Fibroblast of the aortic adventitia (primary cell): Measurements from ENCODE around the gene SCART1. TPM values are rescaled to one million over a fixed set of nuclear protein-coding genes. Genes with fewer than 3 reads are reported as not detected.
A peak's percentile ranks its signal among the peaks of the same experiment; 100 is the strongest.
"Not testable (repeated sequence)": the region's sequence is repeated elsewhere in the genome, so short reads cannot be mapped to it uniquely, and the experiment has no call there.

Source experiments
- DNase-seq: peaks from one replicate; pipeline ENCODE4 v3.0.0-alpha.2; 2010; ENCODE audit warnings: low read depth
- H3K4me3 ChIP-seq: 2 replicates; pipeline ENCODE4 v1.5.1; 2011; ENCODE audit warnings: low read depth, mild to moderate bottlenecking, control low read depth, low read length, moderate library complexity
- total RNA-seq: library from RNA; depleted of rRNA; stranded (reverse); fragments of >200 nt; gene quantifications from 2 replicates; pipeline ENCODE4 v1.2.3, GENCODE V29; 2012; ENCODE audit warnings: low replicate concordance
- TF ChIP-seq, protein P1 (sequence below): IDR thresholded peaks from 2 replicates; pipeline ENCODE4 v1.5.1; 2011; ENCODE audit warnings: mild to moderate bottlenecking, low read length, control low read depth, inconsistent platforms; ENCODE audit not compliant: insufficient read depth

Gene SCART1
- total RNA-seq, 1 donor: 1.6 TPM

DNA sequence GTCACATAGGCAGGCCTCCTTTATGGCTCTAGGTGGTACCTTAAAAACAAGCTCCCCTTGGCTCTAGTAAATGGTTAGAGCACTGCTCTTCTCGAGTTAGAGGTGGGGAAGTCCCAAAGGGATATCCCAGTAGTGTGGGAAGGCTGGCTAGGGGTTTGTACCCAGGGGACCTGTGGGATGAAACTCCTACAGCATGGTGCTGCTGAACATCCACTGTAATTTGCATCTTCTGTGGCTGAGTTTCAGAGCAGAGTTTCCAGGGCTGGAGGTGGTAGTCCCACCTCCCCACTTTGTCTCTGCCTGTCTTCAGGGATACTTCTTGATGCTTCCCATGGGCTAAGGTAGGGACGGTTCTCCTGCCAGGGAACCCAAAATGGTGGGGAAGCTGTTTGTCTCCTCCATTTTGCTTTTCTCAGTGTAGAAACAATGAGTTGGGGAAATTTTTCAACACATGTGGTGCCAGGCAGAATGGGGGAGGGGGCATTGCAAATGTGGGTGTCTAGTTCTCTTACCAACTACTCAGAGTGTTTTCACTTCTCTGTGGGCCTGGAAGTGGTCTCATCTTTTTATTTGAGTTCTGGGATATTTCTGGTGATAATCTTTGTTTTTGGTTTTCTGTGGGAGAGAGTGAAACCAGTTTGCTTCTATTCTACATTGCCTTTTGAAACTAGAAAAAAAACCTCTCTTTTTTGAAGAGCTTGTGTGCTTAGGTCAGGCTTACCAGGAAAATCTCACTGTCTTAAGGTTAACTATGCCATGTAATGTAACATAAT is 36.3 kb downstream of the SCART1 start:
- no peak for DNase-seq
- TF ChIP-seq, protein P1, sequence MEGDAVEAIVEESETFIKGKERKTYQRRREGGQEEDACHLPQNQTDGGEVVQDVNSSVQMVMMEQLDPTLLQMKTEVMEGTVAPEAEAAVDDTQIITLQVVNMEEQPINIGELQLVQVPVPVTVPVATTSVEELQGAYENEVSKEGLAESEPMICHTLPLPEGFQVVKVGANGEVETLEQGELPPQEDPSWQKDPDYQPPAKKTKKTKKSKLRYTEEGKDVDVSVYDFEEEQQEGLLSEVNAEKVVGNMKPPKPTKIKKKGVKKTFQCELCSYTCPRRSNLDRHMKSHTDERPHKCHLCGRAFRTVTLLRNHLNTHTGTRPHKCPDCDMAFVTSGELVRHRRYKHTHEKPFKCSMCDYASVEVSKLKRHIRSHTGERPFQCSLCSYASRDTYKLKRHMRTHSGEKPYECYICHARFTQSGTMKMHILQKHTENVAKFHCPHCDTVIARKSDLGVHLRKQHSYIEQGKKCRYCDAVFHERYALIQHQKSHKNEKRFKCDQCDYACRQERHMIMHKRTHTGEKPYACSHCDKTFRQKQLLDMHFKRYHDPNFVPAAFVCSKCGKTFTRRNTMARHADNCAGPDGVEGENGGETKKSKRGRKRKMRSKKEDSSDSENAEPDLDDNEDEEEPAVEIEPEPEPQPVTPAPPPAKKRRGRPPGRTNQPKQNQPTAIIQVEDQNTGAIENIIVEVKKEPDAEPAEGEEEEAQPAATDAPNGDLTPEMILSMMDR: no peak
- no peak overlapping the region for H3K4me3 ChIP-seq

DNA sequence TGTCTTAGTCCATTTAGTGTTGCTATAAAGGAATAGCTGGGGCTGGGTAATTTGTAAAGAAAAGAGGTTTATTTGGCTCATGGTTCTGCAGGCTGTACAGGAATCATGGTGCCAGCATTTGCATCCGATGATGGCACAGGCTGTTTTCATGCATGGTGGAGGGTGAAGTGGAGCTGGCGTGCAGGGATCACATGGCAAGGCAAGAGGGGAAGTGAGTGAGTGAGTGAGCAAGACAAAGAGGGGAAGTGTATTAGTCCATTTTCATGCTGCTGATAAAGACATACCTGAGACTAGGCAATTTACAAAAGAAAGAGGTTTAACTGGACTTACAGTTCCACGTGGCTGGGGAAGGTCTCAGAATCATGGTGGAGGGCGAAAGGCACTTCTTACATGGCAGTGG is 39.8 kb downstream of the SCART1 start:
- DNase-seq, H3K4me3 ChIP-seq: not testable (repeated sequence)

DNA sequence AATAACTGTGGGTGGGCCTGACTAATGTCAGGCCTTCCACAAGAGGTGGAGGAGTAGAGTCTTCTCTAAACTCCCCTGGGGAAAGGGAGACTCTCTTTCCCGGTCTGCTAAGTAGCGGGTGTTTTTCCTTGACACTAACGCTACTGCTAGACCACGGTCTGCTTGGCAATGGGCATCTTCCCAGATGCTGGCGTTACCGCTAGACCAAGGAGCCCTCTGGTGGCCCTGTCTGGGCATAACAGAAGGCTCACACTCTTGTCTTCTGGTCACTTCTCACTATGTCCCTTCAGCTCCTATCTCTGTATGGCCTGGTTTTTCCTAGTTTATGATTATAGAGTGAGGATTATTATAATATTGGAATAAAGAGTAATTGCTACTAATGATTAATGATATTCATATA is 43.6 kb downstream of the SCART1 start:
- TF ChIP-seq, protein P1: peak; percentile 29
- peak; percentile 10 for DNase-seq

DNA sequence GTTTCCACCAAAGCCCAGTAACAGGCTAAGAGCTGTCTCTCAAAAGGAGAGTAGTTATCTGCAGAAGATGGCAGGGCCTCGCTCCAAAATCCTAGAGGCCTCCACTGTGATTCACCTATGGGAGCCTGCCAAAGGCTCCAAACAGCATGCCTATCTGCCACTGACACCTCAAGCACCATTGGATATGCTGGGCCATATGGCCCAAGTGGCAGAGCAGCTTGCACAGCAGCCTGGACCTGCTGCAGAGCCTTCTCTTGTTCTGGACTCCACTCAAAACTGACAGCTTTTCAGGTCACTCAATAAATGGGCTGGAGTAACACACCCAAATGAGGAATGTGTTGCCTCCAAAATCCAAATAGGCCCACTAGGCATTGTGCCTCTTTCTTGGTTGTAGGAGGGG is 45.4 kb downstream of the SCART1 start:
- H3K4me3 ChIP-seq, DNase-seq: not testable (repeated sequence)

More for the DNA sequence above, 43.6 kb downstream of the SCART1 start:
- not testable (repeated sequence) for H3K4me3 ChIP-seq

DNA sequence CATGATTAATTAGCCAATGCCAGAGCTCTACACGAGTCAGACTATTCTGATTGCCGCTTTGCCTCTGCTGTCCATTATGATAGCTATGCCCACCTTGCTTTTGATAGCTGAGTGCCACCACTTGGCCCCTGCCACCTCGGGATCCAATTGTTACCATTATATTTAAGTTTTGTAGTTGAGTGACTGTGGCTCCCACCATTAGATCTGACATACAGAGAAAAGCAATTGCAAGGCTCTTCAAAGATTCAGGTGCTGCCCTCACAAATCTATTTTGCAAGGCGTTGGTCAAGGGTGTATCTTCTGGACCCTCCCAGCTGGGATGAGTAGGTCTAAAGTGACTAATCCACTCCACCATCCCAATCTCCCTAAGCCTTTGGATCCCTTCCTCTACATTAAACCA is 47.2 kb downstream of the SCART1 start:
- H3K4me3 ChIP-seq, DNase-seq: not testable (repeated sequence)

DNA sequence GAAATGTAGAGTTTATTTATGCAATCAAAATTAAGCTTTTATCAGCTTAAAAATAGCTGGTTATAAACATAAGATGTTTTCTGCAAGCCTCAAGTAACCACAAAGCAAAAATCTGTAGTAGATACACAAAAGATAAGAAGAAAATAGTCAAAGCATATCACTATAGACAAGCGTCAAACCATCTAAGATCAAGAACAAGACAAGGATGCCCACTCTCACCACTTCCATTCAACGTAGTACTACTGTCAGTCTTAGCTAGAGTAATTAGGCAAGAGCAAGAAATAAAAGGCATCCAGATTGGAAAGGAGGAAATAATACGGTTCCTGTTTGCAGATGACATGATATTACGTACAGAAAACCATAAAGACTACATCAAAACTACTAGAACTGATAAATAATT is 56.0 kb downstream of the SCART1 start:
- no peak overlapping the region for H3K4me3 ChIP-seq
- TF ChIP-seq, protein P1: no peak
- no peak for DNase-seq

DNA sequence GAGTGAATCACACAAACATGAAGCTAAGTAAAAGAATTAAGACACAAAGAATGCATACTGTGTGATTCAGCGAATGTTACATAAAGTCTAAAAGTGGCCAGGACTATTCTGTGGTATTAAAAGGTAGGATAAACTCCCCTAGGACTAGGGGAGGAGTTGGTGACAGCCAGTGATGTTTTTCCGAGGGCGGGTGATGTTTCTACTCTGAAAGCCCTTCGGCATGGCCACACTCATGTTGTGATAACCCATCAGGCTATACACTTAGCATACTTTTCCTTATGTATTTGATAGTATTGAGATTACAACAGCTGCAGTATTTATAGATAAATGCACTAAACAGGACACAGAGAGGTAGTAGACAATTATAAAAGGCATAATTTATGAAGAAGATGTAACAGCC is 57.7 kb downstream of the SCART1 start:
- no peak overlapping the region for H3K4me3 ChIP-seq
- no peak for DNase-seq
- TF ChIP-seq, protein P1: no peak

DNA sequence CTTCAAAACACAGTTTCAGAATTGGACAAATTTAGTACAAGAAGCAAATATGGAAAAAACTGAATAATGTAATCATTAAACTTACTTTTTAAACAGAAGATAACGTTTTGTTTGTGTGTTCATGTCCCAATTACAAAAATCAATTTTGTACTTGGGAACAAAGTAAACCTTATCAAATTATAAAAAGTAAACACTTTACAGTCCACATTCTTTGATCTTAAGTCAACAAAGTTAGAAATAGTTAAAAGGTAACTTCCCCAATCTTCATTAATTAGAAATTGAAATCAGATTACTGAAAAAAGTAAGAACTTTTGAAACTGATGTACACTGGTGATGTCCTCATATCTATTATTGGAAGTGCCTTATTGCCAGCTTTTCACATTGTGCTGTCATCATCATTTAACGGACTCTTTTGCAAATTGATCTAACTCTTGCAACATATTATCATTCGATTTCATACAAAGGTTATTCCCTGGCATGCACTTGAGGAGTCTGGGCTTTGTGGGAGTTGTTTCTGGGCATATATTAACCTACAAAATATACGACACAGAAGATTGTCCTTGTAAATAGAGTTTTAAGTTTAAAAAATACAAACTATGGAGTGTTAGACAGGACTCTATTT is 58.3 kb downstream of the SCART1 start:
- H3K4me3 ChIP-seq: no peak overlapping the region
- TF ChIP-seq, protein P1: no peak
- DNase-seq: no peak
